Right atrium auricular region (tissue), 2 donors: ENCODE results near the gene AKR1C2. TPM values are rescaled to one million over a fixed set of nuclear protein-coding genes. Genes with fewer than 3 reads are reported as not detected.

Experiments
- DNase-seq: peaks from one replicate; pipeline ENCODE4 v3.0.0-alpha.2; 2019; ENCODE audit warnings: low spot score
- H3K27ac ChIP-seq, 2 donors: fragments of 200-600 bp; sonication (generic); 1 replicate in 1 of 2; 2 replicates in 1 of 2; pipeline ENCODE4 v1.5.1; 2016 to 2019
- H3K27me3 ChIP-seq, 2 donors: fragments of 200-600 bp; sonication (generic); one replicate each; pipeline versions ENCODE4 v1.5.1 to v1.6.0; 2017 to 2019
- H3K36me3 ChIP-seq: fragments of 200-600 bp; sonication (generic); one replicate; pipeline ENCODE4 v1.5.1; 2016
- H3K4me1 ChIP-seq, 2 donors: fragments of 200-600 bp; sonication (generic); one replicate each; pipeline versions ENCODE4 v1.5.1 to v1.6.0; 2017 to 2019
- H3K4me3 ChIP-seq, 2 donors: fragments of 200-600 bp; sonication (generic); 1 replicate in 1 of 2; 2 replicates in 1 of 2; pipeline ENCODE4 v1.5.1; 2017 to 2019; ENCODE audit warnings: mild to moderate bottlenecking in 1 of 2, moderate library complexity in 1 of 2
- H3K9me3 ChIP-seq, 2 donors: fragments of 200-600 bp; sonication (generic); one replicate each; pipeline ENCODE4 v1.5.1; 2019
- CTCF ChIP-seq, 2 donors: fragments of 200-600 bp; sonication (generic); IDR thresholded peaks; one replicate each; pipeline ENCODE4 v1.5.1; 2019; ENCODE audit warnings: antibody characterized with exemption in 2 of 2
- total RNA-seq, 2 donors: library from RNA; depleted of rRNA; stranded (reverse); fragments of >200 nt; gene quantifications; one replicate each; pipeline ENCODE4 v1.1.0, GENCODE V29; 2016

The AKR1C2 gene
- total RNA-seq, 2 donors from 2014 or later, result 23.6 to 47.0 TPM

GRCh38 chr10:5042922-5043321 lies 39.3 kb upstream of the AKR1C2 start:
- Histone ChIP-seq H3K4me3 (no peak overlapping the region), H3K27me3 (no peaks in the 10 kb centered on the region), H3K36me3 (no peaks in the 10 kb centered on the region), H3K9me3 (no peaks in the 10 kb centered on the region), H3K4me1 (no peaks in the 10 kb centered on the region), H3K27ac (no peak overlapping the region)
- DNase-seq, result no peak
- no peak for TF ChIP-seq CTCF (IDR thresholded peaks at IDR 0.05)

GRCh38 chr10:5041471-5042023 lies 37.9 kb upstream of the AKR1C2 start:
- DNase-seq, result no peak
- peak overlapping the region in 1 of 2 donors; percentile 19 for H3K4me3 ChIP-seq
- H3K36me3 ChIP-seq, result no peaks in the 10 kb centered on the region
- no peak for TF ChIP-seq CTCF (IDR thresholded peaks at IDR 0.05)
- no peaks in the 10 kb centered on the region for H3K27me3 ChIP-seq
- H3K9me3 ChIP-seq, result no peaks in the 10 kb centered on the region
- H3K27ac ChIP-seq, result no peak overlapping the region
- no peaks in the 10 kb centered on the region for H3K4me1 ChIP-seq

GRCh38 chr10:5040781-5041470 lies 37.3 kb upstream of the AKR1C2 start:
- Histone ChIP-seq H3K36me3 (no peaks in the 10 kb centered on the region), H3K27me3 (no peaks in the 10 kb centered on the region), H3K9me3 (peaks cover 0 to 2% of the 10 kb centered on the region in 2 donors), H3K4me1 (no peaks in the 10 kb centered on the region), H3K27ac (no peak overlapping the region), H3K4me3 (peak overlapping the region in 1 of 2 donors; percentile 19)
- no peak for TF ChIP-seq CTCF (IDR thresholded peaks at IDR 0.05)
- DNase-seq, result no peak

- no peaks in the 10 kb centered on the region for H3K4me1 ChIP-seq
- no peak for DNase-seq
These were observed 36.5 kb upstream of the AKR1C2 start for GRCh38 chr10:5040010-5040673.

GRCh38 chr10:5038733-5039132 lies 35.1 kb upstream of the AKR1C2 start:
- Histone ChIP-seq H3K9me3 (peaks cover 0 to 24% of the 10 kb centered on the region in 2 donors), H3K4me3 (no peak overlapping the region), H3K36me3 (no peaks in the 10 kb centered on the region), H3K27ac (no peak overlapping the region), H3K27me3 (no peaks in the 10 kb centered on the region), H3K4me1 (no peaks in the 10 kb centered on the region)
- no peak for DNase-seq
- no peak for TF ChIP-seq CTCF (IDR thresholded peaks at IDR 0.05)

More at GRCh38 chr10:5040010-5040673, 36.5 kb upstream of the AKR1C2 start:
- Histone ChIP-seq H3K27me3 (no peaks in the 10 kb centered on the region), H3K36me3 (no peaks in the 10 kb centered on the region), H3K27ac (no peak overlapping the region), H3K4me3 (no peak overlapping the region), H3K9me3 (peaks cover 0 to 10% of the 10 kb centered on the region in 2 donors)
- TF ChIP-seq CTCF (IDR thresholded peaks at IDR 0.05), result no peak
